ENCODE results near the gene FEZF1.

DNA sequence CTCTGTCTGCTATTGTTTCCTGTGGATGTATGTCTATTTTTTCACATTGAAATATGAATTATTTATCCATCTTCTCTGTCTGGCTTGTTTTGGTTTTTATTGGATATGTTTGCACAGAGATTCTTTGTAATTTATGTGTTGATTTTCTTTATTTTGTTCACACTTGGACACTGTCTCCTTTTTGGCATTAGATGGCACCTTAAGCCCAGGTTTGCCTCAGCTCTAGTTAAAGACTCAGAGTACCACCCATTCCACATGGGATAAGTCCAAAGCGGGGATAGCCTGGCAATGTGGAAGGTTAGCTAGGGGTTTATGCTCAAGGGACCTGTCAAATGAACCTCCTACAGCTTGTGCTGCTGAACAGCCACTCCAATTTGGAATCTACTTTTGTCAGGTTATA, 14.1 kb downstream of the FEZF1 start:
- TF ChIP-seq, protein P1, sequence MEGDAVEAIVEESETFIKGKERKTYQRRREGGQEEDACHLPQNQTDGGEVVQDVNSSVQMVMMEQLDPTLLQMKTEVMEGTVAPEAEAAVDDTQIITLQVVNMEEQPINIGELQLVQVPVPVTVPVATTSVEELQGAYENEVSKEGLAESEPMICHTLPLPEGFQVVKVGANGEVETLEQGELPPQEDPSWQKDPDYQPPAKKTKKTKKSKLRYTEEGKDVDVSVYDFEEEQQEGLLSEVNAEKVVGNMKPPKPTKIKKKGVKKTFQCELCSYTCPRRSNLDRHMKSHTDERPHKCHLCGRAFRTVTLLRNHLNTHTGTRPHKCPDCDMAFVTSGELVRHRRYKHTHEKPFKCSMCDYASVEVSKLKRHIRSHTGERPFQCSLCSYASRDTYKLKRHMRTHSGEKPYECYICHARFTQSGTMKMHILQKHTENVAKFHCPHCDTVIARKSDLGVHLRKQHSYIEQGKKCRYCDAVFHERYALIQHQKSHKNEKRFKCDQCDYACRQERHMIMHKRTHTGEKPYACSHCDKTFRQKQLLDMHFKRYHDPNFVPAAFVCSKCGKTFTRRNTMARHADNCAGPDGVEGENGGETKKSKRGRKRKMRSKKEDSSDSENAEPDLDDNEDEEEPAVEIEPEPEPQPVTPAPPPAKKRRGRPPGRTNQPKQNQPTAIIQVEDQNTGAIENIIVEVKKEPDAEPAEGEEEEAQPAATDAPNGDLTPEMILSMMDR (IDR thresholded peaks at IDR 0.05; ENCODE audit: insufficient read depth, low read length), result no peak
- no peak for TF ChIP-seq POLR2AphosphoS5 (IDR thresholded peaks at IDR 0.05; ENCODE audit: low read depth)
